ENCODE results near the gene CIC. TPM values are rescaled to one million over a fixed set of nuclear protein-coding genes. Genes with fewer than 3 reads are reported as not detected.
"Not testable (repeated sequence)": the region's sequence is repeated elsewhere in the genome, so short reads cannot be mapped to it uniquely, and the experiment has no call there.

CIC gene
- polyA plus RNA-seq, 2 of the 4 experiments (the other 2 are of a cell fraction) = 7.2 to 56.4 TPM

DNA sequence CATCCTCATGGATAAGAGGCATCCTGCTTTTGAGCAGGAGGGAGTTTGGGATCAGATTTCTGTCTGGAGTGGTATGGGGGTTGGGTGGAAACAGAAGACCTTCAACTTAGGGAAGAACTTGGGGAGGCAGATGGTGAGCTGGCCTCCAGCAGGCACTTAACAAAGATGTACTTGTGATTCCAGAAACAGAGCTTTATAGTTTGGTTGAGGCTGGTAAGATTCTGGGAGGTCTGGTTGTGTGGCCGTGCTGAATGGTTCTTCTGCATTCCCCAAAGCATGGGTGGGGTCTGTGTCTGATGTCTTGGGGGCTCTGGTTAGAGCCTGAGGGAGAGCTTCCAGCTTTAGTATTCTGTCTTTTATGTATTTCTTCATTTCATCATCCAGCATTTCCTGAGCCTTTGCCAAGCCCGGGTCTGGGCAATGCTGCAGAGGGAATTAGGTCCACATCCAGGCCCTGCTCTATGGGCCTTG is 61.2 kb downstream of the CIC start:
- ATAC-seq (no peak), FAIRE-seq (no peak), DNase-seq (ENCODE audit: low read depth in 1 of 2, low spot score in 1 of 2) (no peak)
- Histone ChIP-seq H3K4me1 (peaks cover 12% of the 10 kb centered on the region; the same call in 2 of the 3 replicates), H3K27ac (no peak overlapping the region), H3K9me3 (no peaks in the 10 kb centered on the region), H3K4me2 (no peak overlapping the region), H3K4me3 (no peak overlapping the region)
- ChIA-PET POLR2A (interaction anchor here (0.6 kb wide), 1 partner anchor 83 kb away, joined by 5 read pairs; no protein-coding TSS in a partner anchor), CTCF (interaction anchor here (0.6 to 5.3 kb wide), 15 partner anchors 9 to 396 kb away, joined by 3 to 27 read pairs (median 4); no protein-coding TSS in a partner anchor)
- no peak for TF ChIP-seq JUN (IDR thresholded peaks at IDR 0.05)
- no peak for TF ChIP-seq MYC (IDR thresholded peaks at IDR 0.05; ENCODE audit: borderline replicate concordance, low read length)
- TF ChIP-seq, protein P1, sequence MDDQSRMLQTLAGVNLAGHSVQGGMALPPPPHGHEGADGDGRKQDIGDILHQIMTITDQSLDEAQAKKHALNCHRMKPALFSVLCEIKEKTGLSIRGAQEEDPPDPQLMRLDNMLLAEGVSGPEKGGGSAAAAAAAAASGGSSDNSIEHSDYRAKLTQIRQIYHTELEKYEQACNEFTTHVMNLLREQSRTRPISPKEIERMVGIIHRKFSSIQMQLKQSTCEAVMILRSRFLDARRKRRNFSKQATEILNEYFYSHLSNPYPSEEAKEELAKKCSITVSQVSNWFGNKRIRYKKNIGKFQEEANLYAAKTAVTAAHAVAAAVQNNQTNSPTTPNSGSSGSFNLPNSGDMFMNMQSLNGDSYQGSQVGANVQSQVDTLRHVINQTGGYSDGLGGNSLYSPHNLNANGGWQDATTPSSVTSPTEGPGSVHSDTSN (IDR thresholded peaks at IDR 0.05) = no peak
- TF ChIP-seq NPAS2 (CRISPR knock-in tag; IDR thresholded peaks at IDR 0.05; ENCODE audit: borderline replicate concordance) = no peak
- no peak for TF ChIP-seq TFCP2L1 (CRISPR knock-in tag; IDR thresholded peaks at IDR 0.05)
- TF ChIP-seq BHLHE40 (IDR thresholded peaks at IDR 0.05; ENCODE audit: low read depth, low read length) = no peak
- TF ChIP-seq, protein P2, sequence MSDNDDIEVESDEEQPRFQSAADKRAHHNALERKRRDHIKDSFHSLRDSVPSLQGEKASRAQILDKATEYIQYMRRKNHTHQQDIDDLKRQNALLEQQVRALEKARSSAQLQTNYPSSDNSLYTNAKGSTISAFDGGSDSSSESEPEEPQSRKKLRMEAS (IDR thresholded peaks at IDR 0.05) = no peak
- no peak for TF ChIP-seq PHF8 (IDR thresholded peaks at IDR 0.05; ENCODE audit: borderline replicate concordance, low read depth)
- TF ChIP-seq GATA3 (IDR thresholded peaks at IDR 0.05; ENCODE audit: borderline replicate concordance) = no peak
- TF ChIP-seq, protein P3, sequence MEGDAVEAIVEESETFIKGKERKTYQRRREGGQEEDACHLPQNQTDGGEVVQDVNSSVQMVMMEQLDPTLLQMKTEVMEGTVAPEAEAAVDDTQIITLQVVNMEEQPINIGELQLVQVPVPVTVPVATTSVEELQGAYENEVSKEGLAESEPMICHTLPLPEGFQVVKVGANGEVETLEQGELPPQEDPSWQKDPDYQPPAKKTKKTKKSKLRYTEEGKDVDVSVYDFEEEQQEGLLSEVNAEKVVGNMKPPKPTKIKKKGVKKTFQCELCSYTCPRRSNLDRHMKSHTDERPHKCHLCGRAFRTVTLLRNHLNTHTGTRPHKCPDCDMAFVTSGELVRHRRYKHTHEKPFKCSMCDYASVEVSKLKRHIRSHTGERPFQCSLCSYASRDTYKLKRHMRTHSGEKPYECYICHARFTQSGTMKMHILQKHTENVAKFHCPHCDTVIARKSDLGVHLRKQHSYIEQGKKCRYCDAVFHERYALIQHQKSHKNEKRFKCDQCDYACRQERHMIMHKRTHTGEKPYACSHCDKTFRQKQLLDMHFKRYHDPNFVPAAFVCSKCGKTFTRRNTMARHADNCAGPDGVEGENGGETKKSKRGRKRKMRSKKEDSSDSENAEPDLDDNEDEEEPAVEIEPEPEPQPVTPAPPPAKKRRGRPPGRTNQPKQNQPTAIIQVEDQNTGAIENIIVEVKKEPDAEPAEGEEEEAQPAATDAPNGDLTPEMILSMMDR (IDR thresholded peaks at IDR 0.05) = no peak
- TF ChIP-seq, protein P4, sequence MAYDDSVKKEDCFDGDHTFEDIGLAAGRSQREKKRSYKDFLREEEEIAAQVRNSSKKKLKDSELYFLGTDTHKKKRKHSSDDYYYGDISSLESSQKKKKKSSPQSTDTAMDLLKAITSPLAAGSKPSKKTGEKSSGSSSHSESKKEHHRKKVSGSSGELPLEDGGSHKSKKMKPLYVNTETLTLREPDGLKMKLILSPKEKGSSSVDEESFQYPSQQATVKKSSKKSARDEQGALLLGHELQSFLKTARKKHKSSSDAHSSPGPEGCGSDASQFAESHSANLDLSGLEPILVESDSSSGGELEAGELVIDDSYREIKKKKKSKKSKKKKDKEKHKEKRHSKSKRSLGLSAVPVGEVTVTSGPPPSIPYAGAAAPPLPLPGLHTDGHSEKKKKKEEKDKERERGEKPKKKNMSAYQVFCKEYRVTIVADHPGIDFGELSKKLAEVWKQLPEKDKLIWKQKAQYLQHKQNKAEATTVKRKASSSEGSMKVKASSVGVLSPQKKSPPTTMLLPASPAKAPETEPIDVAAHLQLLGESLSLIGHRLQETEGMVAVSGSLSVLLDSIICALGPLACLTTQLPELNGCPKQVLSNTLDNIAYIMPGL (CRISPR knock-in tag; IDR thresholded peaks at IDR 0.05; ENCODE audit: borderline replicate concordance) = no peak
- no peak for TF ChIP-seq POLR2AphosphoS2 (conservative IDR thresholded peaks at IDR 0.05; ENCODE audit: low read length)
- no peak for TF ChIP-seq HOXA7 (CRISPR knock-in tag; IDR thresholded peaks at IDR 0.05)
- TF ChIP-seq CBX2 (IDR thresholded peaks at IDR 0.05; ENCODE audit: borderline replicate concordance, low read depth) = no peak
- TF ChIP-seq ESRRA (IDR thresholded peaks at IDR 0.05; ENCODE audit: borderline replicate concordance, low read length) = no peak
- WGBS (ENCODE audit: missing lambda C conversion rate) = 64% methylated on average over 2 of the region's 2 CpGs

DNA sequence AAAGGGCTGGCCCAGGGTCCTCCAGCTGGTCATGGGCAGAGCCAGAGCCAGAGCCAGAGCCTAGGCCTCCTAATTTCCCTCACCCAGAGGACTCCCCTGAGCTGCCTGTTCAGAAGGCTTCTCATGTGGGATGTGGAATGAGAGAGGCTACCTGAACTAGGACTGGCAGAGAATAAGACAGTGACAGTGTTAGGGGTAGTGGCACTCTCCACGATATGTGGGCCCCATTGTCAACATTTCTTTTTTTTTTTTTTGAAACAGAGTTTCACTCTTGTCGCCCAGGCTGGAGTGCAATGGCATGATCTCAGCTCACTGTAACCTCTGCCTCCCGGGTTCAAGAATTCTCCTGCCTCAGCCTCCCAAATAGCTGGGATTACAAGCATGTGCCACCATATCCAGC is 62.3 kb downstream of the CIC start:
- H3K9me3 ChIP-seq; H3K4me3 ChIP-seq; POLR2A ChIA-PET; ATAC-seq; FAIRE-seq; H3K4me2 ChIP-seq; H3K27ac ChIP-seq; DNase-seq (ENCODE audit: low read depth in 1 of 2, low spot score in 1 of 2): not testable (repeated sequence)
- CTCF ChIA-PET = interaction anchor here (0.6 to 5.3 kb wide), 14 partner anchors 10 to 86 kb away, joined by 3 to 27 read pairs (median 3); no protein-coding TSS in a partner anchor
- H3K4me1 ChIP-seq = peaks cover 11% of the 10 kb centered on the region; the same call in 2 of the 3 replicates
- WGBS (ENCODE audit: missing lambda C conversion rate) = 94% methylated on average over 3 of the region's 3 CpGs

DNA sequence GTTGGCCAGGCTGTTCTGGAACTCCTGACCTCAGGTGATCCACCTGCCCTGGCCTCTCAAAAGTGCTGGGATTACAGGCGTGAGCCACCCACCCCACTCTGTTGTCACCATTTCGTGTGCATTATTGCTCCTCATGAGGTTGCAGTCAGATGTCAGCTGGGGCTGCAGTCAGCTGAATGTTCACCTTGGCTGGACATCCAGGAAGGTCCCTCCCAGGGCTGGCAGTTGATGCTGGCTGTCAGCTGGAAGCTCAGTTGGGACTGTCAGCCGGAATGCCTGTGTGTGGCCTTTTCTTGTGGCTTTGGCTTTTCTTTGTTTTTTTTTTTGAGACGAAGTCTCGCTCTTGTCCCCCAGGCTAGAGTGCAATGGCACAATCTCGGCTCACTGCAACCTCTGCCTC is 63.0 kb downstream of the CIC start:
- CTCF ChIA-PET = interaction anchor here (0.7 to 5.3 kb wide), 9 partner anchors 10 to 223 kb away, joined by 3 to 27 read pairs (median 6); no protein-coding TSS in a partner anchor

More for the DNA sequence above, 63.0 kb downstream of the CIC start:
- Histone ChIP-seq H3K9me3 (no peaks in the 10 kb centered on the region), H3K4me3 (no peak overlapping the region), H3K4me1 (peaks cover 4% of the 10 kb centered on the region; the same call in 2 of the 3 replicates), H3K27ac (no peak overlapping the region), H3K4me2 (no peak overlapping the region)
- no peak for TF ChIP-seq HEYL (CRISPR knock-in tag; IDR thresholded peaks at IDR 0.05)
- TF ChIP-seq EHMT2 (IDR thresholded peaks at IDR 0.05; ENCODE audit: low read depth) = no peak
- TF ChIP-seq, protein P4 (CRISPR knock-in tag; IDR thresholded peaks at IDR 0.05; ENCODE audit: borderline replicate concordance) = no peak
- TF ChIP-seq RCOR1 (IDR thresholded peaks at IDR 0.05; ENCODE audit: low read depth, low read length) = no peak
- TF ChIP-seq HOXA7 (CRISPR knock-in tag; IDR thresholded peaks at IDR 0.05) = no peak
- TF ChIP-seq EHF (CRISPR knock-in tag; IDR thresholded peaks at IDR 0.05) = no peak
- TF ChIP-seq, protein P3 (IDR thresholded peaks at IDR 0.05) = no peak
- TF ChIP-seq NPAS2 (CRISPR knock-in tag; IDR thresholded peaks at IDR 0.05; ENCODE audit: borderline replicate concordance) = no peak
- no peak for TF ChIP-seq CHD4 (IDR thresholded peaks at IDR 0.05; ENCODE audit: borderline replicate concordance)
- no peak for TF ChIP-seq JUNB (IDR thresholded peaks at IDR 0.05)
- no peak for TF ChIP-seq EP300 (IDR thresholded peaks at IDR 0.05)
- ATAC-seq = no peak
- 90% methylated on average over 6 of the region's 6 CpGs for WGBS (ENCODE audit: missing lambda C conversion rate)
- FAIRE-seq = no peak
- DNase-seq (ENCODE audit: low read depth in 1 of 2, low spot score in 1 of 2) = no peak
- POLR2A ChIA-PET = no interaction called here

Measured in A549 (cell line).